Stimulated activated CD4-positive, alpha-beta T cell treated with anti-CD3 and anti-CD28 coated beads, Interleukin-2, amount 100 ng/mL, for 24 hours (primary cell): ENCODE data around the gene CABYR.

Experiments
- DNase-seq, 2 donors: peaks; one replicate each; pipeline ENCODE4 v3.0.0-alpha.2; 2020

Gene CABYR, protein sequence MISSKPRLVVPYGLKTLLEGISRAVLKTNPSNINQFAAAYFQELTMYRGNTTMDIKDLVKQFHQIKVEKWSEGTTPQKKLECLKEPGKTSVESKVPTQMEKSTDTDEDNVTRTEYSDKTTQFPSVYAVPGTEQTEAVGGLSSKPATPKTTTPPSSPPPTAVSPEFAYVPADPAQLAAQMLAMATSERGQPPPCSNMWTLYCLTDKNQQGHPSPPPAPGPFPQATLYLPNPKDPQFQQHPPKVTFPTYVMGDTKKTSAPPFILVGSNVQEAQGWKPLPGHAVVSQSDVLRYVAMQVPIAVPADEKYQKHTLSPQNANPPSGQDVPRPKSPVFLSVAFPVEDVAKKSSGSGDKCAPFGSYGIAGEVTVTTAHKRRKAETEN

DNA sequence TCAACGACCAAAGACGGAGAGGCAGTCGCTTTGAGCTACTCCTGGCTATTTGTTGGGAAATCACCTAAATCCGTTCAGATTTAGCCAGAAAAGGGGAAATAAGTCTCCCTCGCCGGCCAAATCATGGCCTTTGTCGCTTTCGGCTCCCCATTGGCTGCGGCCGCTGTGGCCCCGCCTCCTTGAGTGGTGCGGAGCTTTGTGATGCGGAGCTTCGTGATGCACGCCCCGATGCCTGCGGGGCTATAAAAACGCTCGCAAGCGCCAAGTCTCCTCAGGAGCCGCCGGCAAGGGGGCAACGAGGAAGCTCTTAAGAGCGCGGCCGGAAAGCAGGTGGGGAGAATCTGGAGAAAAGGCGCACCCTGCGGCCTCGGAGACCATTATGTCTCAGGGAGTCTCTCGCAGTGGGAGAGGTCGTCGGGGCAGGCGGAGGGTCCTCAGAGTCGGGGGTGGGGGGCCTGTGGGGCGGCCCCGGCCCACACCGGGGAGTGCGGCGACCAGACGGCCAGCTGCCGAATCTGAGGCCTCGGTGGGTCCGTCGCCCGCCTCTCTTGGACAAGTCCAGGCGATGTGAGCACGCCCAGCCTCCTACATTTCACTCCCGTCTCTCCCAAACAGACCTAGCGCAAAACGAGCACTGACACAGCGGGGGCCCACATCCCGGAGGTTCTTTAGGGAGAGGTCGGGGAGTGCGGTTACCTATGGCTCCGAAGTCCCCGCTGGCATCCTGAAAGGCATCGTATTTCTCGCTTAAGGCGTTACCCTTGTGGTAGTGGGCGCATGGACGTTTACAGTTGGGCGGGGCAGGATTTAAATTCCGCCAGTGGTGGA is at the start of gene CABYR:
CABYR (plus strand) TSS at position 274 of the 828 bp plus-strand sequence. CDS start 4,053 bp downstream, outside the sequence.
- DNase-seq: peak; percentile 79 to 80

DNA sequence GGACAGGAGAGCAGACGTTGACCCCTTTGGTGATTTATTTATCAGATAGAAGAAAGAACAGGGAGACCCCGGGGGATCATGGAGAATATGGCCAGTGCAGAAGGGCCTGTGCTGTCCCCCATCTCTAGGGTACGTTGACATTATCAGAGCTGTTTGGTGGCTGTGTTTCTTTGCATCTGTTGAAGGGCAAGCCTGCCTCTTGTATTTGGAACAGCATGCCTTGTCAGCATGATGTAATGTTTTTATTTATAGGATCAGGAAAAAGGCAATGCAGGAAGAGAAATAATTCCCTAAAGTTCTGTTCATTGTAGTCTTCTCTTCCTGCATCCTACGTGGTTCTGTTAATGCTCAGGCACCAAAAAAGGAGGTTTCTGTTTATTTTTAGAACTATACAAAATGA is 49.8 kb upstream of the CABYR start:
- DNase-seq: no peak

DNA sequence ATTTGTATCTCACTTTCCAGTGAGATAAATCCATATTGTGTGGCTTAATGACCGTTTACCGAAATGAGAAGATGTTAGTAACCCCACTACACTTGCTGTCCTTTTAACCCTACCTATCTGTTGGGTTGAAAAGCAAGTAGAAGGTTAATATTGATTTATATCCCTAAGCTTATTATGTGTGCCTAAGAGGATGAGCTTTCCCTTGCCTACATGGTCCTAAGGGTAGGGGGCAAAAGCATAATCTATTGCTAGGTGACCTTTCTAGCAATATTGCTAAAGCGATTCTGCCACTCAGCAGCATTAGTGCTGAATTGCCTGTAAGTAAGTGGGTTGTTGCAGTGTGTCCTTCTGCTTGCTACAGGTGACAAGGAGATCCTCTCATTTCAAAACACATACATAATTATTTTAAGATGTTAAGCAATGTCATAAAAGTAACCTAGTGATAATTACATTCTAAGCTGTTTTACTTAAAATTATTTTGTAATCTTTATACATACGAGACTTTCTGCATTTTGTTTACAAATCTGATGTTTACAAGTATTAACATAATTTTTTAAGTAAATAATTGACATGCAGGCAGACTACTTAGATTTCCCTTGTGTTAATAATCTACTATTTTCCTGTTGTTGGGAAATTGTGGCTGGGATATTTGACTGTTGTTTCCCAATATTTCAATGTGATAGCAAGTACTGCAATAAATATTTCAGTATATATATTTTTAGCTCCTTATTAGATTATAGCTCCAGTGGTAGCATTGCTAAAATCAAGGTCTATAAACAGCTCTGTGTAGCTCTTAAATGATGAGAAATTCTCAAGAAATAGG is 49.1 kb upstream of the CABYR start:
- DNase-seq: no peak

DNA sequence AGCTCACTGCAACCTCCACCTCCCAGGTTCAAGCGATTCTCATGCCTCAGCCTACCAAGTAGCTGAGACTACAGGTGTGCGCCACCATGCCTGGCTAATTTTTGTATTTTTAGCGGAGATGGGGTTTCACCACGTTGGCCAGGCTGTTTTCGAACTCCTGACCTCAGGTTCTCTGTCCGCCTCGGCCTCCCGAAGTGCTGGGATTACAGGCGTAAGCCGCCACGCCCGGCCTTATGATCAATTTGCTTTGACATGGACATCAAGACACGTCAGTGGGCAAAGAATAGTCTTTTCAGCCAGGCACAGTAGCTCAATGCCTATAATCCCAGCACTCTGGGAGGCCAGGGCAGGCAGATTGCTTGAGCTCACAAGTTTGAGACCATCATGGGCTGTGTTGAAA is 48.0 kb upstream of the CABYR start:
- no peak for DNase-seq

DNA sequence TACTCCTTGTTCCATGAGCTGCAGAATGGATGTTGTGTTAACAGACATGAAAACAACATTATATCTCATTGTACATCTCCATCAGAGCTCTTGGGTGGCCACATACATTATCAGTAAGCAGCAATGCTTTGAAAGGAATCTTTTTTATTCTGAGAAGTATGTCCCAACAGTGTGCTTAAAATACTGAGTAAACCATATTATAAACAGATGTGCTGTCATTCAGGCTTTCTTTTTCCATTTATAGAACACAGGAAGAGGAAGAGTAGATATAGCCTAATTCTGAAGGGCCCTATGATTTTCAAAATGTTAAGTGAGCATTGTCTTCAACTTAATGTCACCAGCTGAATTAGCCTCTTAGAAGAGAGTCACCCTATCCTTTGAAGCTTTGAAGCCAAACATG is 44.3 kb upstream of the CABYR start:
- DNase-seq: no peak

DNA sequence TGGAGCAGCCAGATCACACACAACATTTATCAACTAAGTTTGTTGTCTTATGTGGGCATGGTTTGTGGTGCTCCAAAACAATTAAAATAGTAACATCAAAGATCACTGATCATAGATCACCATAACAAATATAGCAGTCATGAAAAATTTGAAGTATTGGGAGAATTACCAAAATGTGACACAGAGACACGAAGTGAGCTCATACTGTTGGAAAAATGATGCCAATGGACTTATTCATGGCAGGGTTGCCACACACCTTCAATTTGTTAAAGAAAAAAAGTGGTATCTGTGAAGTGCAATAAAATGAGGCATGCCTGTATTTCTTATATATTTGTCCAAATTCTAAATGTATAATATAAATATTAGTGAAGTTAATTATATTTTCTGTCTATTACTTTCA is 42.9 kb upstream of the CABYR start:
- no peak for DNase-seq

DNA sequence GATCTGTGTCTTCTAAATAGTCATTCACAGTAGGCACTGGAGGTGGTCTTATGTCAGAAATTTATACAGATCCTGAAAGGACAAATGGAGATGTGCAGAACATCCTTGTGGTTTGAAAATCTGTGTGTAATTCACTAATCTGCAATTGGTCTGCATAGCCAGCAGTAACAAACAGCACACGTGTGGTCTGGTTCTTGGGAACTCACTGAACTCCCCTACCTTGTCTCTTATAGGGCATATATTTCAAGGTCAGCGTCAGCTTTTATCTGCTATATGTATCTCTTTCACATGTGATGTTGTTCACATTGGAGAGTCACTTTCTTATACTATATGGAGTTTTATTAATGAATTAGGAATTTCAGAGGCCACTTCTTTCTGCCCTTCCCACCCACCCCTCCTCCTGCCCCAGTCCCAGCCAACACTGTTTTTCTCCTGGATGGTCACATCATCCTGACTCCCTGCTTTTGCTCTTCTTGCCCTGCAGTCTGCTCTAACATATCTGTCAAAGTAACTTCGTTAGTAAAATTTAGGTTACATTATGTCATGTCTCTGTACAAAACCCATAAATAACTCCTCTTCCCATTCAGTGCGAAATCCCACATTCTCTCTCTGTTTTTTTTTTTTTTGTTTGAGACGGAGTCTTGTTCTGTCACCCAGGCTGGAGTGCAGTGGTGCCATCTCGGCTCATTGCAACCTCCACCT is 35.4 kb upstream of the CABYR start:
- DNase-seq: no peak

DNA sequence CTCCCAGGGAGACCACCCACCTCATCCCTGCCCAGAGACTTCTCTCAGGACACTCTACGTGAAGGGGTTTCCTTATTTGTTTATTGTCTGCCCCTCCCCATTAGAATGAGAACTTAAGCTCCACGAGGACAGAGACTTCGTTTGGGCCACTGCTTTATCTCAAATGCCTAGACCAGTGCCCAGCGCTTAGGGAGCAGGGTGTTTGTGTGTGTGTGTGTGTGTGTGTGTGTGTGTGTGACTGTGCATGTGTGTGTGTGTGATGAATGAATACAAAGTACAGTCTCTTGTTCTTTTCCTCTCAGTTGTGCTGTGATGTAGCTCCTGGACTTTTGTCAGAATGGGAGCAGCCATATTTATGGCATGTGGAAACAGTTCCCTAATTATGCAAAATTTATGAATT is 34.4 kb upstream of the CABYR start:
- no peak for DNase-seq

DNA sequence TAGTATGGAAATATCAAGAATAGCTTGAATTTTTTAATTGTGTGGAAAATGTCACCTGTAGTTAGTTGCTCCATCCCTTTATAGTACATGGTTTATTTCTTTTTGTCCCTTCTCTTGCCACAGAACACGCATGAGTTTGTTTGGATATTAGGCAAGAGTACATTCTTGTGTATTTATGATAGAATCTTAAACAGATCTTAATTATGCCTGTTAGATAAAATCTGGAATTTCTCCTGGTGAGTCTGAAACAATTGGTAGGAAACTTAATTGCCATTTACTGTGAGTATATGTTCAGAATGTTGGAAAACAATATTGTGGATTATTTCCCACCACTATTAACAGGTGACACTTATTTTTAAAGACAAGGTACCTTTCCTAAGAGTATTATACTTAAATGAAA is 30.2 kb upstream of the CABYR start:
- DNase-seq: no peak

DNA sequence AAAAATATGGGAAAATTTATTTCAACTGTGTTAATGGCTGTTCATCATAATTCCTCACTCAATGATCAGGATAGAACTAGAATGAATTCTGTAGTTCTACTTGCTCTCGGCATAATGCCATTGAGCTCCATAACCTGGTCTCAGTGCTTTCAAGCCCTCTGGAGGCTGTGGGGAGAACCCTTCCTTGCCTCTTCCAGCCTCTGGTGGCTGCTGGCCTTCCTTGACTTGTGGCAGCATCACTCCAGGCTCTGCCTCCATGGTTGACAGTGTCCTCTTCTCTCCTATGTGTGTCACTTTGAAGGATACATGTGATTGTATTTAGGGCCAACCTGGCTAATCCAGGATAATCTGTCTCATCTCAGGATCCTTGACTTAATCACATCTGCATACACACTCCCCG is 26.9 kb upstream of the CABYR start:
- DNase-seq: no peak

DNA sequence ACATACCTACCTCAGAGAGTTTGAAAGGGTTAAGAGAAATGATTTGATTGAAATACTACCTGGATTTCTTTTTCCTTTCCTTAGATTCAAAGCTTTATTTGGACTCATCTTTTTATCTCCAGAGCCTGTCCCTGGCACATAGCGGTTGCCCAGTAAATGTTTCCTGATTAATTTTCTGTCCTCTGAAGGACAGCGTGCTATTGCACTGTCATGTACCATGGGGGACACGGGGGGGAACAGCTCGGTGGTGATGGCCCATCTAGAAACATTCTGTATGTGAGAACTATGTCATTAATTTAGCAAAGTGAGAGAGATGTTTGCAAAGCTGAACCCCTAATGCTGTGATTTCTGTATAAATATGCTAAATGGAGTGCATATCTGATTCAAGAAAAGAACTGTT is 26.4 kb upstream of the CABYR start:
- no peak for DNase-seq

DNA sequence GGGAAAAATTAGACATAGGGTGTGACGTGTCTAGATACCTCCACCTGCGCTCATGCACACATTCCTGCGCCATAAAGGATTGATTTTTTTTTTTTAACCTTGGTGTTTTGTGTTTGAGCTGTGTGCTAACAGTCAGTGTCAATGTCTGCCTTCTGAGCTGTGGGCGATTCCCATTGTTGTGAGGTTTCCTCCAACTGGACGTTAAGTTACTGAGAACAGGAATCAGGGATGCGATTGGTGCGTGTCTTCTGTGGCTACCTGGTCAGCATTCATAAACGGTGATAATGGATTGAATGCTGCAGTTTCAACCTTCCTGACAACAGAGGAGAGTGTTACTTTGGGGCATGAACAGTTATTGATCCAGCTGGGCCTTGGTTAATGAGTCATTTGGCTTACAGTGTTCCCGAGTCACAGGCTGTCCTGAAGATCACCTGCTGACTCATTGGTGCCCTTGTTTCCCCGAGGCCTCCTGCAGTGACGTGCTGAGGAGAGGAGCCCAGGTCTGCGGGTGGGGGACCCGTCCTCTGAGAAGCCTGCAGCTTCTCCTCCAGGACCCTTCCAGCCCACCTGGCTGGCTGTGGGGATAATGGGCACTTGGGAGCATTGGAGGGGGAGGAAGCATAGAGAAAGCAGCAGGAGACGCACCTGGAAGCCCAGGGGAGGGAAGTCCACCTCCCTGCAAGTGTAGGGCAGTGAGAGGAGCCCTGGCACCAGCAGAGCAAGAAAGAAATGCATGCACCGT is 25.8 kb upstream of the CABYR start:
- DNase-seq: no peak

DNA sequence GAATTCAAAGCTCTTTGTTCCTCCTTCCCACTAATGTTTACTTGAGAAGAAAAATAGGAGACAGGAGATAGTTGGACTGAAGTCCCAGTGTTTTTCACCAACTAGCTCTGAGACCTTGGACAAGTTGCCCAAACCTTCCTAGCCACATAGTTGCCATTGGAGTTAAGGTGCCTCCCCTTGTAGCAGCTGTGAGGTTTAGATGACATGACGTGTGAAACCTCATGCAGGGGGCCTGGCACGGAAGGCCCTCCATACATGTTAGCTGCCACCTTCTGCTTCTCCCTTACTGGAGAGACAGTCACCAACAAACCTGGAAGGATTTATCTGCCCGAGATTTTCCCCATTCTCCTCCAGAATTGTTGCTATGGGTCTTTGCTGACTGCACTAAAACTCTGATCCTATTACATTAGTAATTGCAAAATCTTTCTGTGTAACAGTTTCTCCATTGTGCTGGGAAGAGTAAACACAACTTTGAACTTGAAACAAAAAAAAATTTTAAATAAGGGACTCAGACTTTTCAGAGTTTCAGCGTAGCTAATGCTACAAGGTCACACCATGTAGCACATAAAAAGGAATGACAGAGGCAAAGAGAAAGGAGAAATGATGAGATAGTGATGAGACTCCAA is 23.8 kb upstream of the CABYR start:
- DNase-seq: no peak

DNA sequence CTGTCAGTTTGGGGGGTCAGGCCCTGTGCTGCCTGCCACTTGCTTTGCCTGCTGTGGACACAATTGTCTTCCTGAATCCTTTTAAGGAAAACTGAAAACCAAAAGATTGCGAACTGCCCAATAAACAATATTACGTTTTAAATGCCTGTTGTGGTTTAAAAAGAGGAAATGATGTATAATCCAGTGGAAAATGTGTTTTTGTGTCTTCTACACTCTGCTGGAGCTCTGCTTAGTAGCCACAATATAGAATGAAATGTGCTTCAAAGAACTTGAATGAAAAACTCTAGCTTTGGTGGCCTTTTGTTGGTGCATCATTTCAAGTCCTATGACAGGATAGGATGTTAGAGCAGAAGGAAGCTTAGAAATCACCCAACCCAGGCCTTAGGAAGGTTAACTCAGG is 23.2 kb upstream of the CABYR start:
- no peak for DNase-seq

DNA sequence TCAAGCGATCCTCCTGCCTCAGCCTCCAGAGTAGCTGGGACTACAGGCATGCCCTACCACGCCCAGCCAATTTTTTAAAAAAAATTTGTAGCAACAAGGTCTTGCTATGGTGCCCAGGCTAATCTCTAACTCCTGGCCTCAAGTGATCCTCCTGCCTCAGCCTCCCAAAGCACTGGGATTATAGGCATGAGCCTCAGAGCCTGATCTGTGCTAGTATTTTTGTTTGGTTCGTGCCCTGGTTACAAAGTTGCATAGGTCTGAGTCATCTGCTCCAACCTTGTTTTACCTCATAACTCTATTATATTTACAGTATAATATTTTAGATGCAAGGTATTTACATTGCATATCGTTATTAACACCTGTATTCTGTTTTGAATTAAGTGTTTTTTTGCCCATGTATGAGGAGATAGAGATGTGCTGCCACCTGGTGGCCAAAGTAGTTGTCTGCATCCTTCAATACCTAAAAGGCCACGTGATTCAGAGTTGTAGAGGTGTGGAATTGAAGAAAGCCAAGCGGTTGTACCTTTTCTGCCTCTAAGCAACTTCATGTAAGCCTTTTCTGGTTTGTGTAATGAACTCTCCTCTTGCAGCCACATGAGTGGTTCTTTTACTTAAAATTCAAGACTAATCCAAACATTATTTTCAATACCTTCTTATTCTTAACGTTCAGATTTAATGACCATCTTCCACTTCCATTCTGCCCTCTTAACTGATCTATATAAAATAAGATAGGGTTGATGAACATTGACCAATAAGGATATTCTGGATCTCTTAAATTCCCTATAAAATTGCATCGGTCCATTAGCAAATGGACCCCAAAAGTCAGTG is 19.9 kb upstream of the CABYR start:
- DNase-seq: peak; percentile 81 to 83

DNA sequence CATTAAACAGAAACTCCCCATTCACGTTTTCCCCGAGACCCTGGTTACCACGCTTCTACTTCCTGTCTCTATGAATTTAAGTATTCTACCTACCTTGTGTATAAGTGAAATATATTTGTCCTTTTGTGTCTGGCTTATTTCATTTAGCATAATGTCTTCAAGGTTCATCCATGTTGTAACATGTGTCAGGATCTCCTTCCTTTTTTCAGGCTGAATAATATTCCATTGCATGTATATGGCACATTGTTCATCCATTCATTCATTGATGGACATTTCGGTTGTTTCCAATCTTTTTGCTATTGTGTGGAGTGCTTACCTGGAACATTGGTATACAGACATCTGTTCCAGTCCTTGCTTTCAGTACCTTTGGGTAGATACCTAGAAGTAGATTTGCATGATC is 18.2 kb upstream of the CABYR start:
- DNase-seq: no peak

DNA sequence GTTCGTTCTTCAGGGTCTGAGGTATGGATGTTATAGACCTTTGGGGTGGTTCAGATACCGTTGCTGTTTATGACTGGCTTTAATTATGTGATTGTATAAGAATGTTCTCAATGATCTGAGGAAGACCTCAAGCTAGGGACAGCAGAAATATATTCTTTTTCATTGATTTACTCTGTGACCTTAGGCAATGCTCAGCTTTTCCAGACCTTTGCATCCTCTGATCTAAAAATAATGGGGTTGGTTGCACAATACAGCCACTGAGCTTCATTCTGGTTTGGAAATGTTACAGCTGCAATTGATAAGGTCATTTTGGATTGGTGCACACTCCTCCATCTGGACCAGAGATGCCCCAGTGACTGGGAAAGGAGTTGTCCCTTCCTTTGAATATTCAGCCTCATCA is 17.2 kb upstream of the CABYR start:
- DNase-seq: no peak

DNA sequence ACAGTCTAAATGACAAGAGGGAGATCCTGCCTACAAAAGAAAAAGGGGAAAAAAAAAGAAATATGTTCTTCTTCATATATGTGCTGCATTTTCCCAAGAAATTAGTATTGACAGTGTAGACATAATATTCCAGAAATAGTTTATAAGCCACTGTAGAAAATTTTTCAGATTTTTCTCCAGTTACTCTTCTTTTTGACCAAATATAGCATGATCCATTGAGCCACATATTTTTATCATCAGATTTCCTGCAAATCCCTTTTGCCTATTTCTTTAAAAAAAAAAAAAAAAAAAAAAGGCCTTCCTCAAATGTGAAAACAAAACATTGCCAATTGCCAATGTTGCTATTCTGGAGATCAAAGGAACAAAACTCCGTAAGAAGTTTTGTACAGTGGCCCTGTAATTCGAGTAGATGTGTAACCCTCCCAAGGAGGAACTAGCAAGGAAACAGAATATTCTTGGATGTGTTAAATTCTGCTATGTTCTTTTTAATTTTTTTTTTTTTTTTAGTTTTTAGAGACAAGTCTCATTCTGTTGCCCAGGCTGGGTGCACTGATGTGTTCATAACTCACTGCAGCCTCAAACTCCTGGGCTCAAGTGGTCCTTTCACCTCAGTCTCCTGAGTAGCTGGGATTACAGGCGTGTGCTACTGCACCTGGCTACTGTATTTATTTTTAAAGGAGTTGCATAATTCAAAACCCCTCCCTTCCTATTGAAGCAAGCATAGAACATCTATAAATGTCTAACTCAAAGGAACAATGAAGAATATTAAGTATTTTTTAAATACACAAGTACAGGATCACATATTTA is 12.5 kb upstream of the CABYR start:
- no peak for DNase-seq

DNA sequence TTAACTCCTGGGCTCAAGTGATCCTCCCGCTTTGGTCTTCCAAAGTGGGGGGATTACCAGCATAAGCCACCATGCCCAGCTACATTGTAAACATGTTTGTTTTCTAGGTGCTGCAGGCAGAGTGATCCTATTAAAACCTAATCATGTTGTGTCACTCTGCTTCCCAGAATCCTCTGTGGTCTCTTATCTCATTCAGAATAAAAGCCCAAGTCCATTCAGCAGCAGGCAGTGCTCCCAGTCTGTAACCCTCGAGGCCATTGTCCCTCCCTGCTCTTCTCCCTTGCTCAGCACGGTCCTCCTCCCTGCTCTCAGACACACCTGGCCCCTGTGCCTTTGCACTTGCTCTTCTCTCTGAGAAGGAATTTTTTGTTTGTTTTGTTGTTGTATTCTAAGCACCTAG is 11.1 kb upstream of the CABYR start:
- no peak for DNase-seq

DNA sequence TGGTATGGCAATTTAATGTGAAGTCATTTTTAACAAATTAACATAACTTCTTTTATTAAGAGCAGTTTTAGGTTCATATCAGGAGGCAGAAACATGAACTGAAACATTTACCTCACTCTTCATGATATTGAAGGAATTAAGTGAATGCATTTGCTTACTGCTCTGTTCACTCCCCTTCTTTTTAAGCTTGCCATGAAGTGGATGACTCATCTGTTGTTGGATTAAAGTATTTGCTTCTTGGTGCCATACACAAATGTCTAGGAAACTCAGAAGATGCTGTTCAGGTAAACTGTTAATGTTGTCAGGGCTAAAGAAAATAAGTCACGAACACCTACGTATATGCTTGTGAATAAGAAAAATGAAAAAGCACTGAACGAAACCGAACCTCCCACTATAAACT is 10.2 kb upstream of the CABYR start:
- no peak for DNase-seq
